ENCODE data around the gene CDADC1.

CDADC1 gene

DNA sequence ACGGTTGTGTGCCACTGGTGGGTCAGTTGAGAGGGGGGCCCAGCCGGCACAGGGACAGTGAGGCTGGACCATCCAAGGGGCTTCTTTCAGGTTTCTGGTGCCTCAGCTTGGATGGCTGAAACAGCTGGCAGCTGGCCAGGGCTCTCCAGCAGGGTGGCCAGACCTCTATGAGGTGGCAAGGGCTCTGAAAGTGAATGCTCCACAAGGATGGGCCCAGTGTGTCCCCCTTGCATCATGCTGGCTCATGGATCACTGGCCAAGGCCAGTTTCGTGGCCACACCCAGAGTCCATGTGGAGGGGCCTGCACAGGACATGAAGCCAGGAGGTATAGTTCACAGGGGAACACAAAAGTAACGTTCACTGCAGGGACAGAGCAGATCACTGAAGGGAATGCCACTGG lies 49.6 kb downstream of the CDADC1 start:
- DNase-seq: no peak

DNA sequence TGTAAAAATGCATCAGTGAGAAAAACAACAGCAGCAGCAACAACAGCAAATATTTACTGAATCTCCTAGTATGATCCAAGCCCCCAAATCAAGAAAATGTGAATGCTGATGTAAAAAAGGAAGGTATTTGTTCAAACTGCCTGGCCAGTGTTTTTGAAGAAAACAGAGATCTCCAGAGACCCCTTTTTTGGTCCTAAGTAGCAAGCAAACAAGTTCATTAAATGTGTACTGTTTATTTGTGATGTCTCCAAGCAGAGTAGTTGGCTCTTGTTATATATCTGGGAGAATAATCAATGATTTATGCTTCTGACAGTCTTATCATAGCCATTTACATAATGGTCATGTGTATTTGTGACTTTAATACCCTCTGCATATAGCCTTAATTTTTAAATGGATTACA lies 50.7 kb downstream of the CDADC1 start:
- no peak for DNase-seq

DNA sequence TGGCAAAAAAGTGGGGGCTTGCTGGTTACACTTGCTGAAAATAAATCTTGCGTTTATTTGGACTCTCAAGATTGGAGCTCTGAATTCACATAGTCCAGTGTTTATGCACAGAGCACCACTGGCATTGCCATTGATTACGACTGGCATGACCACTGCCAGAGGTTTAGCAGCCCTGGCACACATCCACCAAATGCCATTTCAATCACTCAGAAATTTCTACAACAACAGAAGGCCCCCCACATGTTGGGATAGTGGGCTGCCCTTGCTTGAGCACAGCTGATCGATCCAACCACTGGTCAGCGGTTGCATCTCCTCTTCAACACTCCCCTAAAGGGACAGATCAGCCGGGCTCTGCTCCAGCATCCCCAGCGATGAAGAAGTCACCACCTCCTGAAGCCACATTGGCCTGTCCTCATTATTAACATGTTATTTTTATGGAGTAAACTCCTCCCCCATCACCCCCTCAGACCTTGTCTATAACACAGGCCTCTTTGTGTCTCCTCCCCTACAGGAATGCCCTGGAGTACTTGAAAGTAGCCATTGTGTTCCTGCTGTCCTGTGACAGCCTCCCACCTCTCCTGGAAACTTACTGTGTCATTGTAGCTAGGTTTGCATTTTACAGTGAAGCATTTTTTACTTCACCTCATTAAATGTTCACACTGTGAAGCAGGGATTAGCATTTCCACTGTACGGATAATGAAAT lies 51.3 kb downstream of the CDADC1 start:
- DNase-seq: no peak

DNA sequence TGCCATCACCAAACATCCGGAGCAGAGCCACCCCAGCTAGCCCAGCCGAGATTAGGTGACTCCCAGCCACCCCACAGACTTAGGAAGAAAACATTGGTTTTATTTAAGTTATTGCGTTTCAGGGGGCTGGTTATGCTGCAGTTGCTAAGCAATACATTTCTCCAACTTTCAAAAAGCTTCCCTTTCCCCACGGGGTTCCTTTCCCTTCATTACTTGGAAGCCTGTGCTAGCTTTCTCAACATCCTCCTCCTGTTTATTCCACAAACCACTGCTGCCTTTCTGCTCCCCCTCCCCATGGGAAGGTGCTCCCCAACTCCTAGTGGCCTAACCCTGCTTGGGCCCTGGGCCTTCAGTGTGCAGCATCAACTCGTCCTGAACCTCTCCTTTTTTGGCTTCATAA lies 52.6 kb downstream of the CDADC1 start:
- DNase-seq: no peak

DNA sequence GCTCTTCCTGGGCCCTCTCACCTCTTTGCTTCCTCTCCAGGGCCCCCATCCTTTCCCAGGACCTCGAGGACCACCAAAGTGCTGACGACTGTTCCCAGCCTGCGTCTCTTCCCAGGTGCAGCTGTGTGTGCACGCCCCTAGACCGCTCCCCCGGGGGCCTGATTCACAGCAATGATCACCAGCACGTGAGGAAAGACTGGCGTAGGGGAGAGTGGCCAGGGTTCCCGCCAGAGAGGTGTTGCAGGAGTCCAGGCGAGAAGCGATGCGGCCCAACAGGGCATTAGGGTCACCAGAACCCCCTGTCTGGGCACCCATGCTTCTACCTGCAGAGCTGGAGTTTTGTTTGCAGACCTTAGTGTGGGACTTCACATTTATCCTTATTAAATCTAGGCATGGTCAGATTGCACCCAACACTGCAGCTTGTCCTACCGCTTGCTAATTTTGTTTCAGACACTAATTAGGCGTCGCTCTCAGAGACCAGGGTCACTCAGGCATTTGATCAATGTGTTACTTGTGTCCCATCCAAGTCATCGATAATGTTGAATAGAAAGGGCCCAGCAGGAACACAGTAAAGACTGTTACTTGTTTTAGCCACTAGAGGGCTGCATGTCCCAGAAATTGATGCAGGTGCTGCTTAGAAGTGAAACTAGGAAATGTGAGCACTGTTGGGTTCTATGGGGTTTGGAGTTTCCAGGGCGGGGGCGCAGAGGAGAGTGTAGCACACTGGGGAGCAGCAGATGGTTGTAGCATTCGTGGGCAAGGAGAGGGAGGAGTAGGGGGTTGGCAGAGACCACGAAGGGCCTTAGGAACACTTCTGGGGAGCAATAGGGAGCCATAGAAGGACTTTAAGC lies 53.2 kb downstream of the CDADC1 start:
- DNase-seq: peak; percentile 73 to 74

DNA sequence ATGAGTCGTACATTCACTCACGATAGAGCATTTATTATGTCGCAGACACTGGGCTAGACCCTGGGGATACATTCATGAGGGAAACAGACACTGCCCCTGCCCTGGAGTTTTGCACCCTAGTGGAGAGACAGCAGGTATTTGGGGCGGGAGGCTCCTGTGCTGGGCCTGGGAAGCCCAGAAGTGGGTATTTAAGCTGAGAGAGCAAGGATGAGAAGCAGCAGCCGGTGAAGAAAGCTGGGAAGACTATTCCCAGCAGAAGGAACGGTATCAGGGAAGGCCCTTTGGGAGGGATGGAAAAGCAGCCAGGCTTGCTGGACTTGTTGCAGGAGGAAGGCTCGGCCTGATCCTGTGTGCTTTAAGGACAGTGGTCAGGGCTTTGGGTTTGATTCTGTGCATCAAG lies 54.5 kb downstream of the CDADC1 start:
- no peak for DNase-seq

DNA sequence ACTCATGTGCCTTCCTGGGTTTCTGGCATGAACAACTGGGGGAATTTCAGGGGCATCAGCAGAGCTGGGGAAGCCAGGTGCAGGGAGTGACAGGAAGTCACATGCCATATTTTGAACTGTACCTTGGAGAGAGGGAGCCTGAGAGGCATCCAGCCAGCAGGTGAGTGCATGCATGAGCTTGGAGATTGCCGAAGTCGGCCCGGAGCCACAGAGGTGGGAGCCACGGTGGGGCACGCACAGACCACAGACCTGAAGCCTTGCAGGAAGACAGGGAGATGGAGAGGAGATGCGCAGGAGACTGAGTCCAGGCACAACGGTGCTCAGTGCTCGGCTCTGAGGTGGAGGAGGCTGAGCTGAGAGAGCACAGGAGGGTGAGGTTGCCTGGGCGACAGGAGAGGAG lies 55.1 kb downstream of the CDADC1 start:
- DNase-seq: no peak

DNA sequence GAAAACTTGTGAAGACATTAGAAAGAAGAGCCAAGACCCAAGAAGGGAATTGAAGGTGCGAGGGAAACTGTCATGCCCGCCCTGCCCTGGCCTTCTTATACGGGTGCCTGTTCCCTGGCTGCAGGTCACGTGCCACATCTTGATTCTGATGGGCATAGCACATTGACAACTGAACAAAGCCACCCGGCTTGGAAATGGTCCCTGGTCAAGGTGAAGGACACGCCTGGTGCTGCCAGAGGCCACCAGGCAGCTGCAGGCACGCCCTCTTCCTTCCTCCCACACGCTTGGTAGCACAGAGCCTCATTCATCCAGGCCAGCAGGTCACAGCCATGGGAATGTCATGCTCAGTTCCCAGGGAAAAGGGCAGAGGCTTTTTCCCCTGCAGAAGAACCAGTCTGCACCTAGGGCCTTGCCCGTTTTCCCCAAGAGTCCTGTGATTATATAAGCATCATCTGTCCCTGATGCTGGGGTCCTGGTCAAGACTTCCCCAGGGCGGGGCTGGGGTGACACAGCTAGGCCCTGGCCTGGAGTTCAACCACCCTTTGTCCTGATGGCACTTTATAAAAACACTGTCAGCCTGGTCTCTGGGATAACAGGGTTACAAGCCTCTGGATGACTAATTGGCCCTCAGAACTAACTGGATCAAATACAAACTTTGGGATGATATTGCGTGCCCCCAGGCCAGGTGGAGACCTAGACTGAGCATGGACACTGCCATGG lies 56.0 kb downstream of the CDADC1 start:
- DNase-seq: no peak

DNA sequence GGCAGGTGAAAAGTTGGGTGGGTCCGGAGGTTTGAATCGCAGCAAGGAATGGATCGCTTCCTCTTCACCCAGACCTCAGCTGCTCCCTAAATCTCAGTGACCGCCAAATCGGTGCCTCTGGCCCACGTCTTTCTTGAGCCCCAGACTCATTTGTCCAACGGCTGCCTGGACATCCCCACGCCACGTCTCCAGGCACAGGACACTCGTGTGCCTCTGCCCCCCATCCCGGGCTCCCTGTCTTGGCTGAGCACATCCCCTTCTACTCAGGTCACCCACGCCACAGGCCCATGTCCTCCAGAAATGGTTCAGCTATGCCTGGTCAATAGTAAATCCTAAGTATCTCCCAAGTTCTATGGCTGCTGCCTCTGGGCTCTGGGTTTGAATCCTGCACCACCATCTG lies 56.6 kb downstream of the CDADC1 start:
- no peak for DNase-seq

DNA sequence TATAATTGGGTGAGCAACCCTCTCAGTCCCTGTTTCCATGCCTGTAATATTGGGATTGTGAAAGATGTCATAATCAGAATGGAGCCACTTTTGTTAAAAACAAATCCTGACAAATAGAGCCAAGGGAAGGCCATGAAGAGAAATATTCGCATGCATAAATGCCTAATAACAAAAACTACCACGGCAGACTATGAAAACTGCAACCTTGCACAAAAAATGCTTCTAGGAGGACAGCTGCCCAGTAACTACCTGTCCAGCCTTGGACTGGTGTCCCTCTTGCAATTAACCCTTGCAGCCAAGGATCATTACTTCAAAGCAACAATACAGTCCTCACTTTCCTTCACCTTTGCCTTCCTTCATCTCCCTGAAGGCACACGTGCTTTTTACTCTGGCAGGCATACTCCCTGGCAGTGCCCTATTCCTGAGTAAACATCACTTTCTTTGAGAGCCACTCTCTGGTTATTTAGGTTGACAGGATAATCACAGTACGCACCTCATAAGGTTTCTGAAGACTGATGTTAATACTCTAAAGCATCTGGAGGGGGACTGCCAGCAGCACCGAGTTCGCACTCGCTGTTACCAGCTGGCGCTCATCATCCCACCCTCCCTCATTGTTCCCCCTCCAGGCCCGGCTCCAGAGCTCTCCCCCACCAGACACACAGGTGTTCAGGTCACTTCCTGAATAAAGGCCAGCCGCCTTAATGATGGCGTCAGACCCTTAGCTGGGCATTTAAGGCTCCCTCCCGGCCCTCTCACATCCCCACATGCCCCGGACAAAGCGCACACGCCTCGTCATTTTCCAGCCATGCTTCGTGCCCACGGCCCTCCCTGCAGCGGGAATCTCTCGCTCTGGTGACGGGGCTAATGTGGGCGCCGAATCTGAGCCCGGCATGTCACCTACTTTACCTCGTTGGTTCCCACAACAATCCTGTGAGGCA lies 57.3 kb downstream of the CDADC1 start:
- DNase-seq: no peak

DNA sequence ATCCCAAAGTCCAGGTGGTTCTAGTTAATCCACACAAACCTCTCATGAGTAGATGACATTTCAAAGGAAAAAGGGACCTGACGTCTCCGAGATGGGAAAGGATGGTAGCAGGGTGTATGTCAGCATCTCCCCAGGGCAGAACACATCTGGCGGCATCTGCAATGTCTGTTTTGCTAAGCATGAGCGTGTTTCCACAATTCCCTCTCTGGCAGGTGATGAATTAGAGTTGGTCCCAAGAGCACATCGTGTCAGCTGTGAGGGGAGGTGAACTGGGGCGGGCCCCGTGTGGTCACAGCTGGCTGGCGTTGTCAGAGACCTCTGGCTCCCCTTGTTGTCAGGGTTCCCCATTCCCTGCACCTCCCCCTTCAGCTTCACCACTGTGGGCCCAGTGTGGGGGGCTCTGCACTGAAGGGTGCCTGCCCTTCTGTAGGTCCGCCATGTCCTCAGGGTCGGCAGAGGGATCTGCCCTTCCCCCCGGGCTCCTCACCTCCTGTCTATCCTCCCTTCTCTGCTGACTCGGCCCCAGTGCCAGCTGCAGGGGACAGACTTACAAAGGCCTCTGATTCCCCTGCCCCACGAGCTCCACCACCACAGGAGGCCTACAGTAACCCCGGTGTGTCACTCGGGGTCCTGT lies 58.2 kb downstream of the CDADC1 start:
- no peak for DNase-seq

DNA sequence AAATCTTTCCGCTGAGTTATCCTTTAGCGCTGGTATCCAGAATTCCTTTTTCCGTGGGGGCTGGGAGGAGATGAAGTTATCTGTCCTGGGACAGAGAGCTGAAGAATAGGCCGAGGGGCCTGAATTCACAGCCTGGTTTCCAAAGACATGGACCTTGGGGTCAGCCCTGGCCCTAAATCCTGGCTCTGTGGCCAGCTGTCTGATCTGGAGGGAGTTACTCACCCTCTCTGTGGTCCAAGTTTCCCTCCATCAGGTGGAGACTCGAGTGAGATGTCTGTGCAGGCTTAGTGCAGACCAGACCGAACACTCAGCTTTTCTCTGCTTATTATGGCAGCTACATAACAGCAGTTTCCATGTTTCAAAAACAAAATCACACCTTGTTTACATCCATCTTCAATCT lies 59.6 kb downstream of the CDADC1 start:
- no peak for DNase-seq

DNA sequence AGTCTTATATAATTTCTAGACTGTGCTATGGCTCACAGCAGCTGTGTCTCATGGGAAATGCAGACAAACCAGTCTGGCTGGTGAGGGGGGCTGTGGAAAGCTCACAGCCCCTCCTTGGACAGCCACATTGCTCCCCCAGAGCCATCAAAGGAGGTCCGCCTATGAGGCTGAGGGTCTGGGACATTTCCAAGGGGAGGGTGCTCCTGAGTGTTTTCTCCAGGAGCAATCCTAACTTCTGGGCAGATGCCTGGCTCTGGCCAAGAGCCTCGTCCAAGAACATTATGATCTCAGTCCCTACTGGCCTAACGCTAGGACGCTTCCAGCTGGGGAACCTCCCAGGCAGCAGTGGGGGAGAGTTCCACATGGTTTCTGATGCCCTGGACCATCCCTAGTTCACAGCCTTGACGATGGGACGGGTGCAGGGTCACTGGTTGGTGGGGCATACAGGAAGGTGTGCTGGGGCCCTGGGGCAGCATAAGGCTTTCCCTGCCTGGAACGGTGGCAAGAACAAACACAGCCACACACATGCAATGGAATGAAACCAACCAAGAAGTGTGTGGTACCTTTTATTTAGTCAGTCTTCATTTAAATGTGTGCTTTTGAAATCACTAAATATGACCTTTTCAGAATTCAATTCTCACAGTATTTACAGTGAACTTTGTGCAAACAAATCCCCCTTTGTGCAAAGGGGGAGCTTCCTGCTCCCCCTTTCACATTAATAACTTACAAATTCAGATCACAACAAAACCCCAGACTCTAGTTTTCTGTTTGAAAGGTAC lies 60.6 kb downstream of the CDADC1 start:
- DNase-seq: no peak

DNA sequence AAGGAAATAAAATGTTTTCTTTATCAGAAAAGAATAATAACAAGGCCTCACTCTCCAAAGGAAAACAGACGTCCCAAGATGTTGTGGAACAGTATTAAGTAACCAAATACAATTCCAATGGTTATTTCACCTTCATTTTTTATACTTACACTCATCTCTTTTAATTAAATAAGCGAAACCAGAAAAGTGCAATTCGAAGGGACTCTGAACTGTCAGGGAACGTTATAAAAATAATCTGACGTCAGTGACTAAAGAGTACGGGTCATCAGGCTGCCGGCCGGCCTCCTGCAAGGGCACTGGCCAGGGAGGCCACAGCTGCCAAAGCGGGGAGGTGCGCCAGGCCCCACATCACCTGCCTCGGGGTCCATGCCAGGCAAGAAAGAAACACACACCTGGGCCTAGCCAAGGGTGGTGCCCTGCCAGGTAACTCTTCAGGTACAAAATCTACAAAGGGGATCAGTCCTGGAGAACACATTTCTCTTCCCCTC lies 61.2 kb downstream of the CDADC1 start:
- no peak for DNase-seq

DNA sequence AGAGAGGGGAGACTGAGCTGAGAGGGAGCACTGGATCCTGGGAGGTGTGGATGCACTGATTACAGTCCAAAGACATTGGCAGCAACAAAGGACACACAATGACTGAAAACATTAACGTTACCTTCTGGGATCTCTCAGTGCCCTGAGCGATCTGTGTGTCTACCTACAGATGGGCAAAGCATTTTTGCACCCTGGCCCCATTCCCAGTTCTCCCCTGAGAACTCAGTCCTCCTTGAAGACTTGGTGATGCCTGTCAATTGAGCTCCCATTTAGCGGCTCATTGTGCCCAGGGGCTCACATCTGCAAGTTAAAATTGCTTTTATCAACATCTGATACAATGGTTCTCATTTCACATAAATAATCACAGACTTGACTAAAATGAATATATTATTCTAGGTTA lies 62.5 kb downstream of the CDADC1 start:
- DNase-seq: no peak

DNA sequence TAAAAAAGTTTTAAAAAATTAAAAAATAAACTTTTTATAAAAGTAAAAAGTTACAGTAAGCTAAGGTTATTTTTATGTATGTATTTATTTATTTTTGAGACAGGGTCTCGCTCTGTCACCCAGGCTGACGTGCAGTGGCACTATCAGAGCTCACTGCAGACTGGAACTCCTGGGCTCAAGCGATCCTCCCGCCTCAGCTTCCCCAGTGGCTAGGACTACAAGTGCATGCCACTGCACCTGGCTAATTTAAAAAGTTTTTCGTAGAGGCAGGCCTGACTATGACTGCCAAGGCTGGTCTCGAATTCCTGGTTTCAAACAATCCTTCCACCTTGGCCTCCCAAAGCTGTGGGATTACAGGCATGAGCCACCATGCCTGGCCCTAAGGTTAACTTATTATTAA lies 64.1 kb downstream of the CDADC1 start:
- no peak for DNase-seq

DNA sequence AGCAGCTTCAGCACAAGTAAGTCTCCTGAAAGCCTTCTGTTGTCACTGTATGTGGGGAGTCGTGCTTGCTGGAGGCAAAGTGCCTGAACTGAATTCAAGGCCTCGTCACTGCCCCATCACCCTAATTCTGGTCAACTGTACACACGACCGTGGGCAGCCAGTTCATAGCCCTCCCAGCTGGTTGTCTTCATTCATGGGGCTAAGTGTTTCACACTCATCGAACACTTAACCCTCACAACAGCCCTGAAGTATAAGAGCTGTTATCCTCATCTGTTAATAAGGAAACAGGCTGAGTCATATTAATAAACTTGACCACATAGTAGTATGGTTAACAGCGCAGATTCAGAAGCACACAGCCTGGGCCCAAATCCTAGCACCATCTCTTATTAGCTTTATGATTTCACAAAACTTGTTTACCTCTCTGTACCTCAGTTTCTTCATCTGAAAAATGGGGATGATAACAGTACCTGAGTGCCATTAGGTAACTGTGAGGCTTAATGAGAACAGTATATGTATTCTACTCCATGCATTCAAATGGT lies 66.7 kb downstream of the CDADC1 start:
- DNase-seq: no peak

DNA sequence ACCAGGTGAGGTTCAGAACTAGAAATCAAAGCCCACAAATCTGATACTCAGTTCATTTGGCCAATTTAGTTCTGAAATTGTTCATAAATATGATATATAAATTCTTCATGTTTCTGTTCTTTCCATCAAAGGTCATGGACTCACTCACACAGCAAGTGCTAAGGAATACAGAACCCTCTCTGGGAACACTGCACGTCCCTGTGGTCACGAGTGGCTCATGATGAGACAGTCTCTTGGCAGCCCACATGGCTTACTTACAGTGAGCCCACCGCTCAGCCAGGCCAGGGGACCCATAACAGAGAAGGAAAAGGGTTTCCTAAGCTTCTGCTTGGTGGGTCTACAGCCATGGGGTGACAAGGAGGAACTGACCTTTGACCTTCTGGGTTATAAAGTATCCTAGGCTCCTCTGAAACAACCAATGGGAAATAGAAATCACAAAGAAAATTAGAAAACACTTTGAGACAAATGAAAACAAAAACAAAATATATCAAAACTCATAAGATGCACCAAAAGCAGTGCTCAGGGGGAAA lies 67.4 kb downstream of the CDADC1 start:
- no peak for DNase-seq

DNA sequence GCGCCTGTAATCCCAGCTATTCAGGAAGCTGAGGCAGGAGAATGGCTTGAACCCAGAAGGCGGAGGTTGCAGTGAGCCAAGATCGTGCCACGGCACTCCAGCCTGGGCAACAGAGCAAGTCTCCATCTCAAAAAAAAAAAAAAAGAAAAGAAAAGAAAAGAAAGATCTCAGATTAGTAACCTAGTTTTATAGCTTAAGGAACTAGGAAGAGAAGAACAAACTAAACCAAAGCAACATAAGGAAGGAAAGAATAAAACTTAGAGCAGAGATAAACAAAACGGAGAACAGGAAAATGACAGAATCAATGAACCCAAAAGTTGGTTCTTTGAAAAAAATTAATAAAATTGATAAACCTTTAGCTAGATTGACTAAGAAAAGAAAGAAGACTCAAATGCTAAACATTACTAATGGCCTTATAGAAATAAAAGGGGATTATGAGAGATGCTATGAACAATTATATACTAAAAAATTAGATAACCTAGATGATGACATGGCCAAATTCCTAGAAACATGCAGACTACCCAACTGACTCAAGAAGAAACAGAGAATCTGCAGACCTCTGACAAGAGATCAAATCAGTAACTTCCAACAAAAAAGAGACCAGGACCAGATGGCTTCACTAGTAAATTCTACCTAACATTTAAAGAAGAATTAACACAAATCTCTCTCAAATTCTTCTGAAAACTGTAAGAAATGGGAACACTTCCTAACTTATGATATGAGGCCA lies 68.2 kb downstream of the CDADC1 start:
- no peak for DNase-seq

DNA sequence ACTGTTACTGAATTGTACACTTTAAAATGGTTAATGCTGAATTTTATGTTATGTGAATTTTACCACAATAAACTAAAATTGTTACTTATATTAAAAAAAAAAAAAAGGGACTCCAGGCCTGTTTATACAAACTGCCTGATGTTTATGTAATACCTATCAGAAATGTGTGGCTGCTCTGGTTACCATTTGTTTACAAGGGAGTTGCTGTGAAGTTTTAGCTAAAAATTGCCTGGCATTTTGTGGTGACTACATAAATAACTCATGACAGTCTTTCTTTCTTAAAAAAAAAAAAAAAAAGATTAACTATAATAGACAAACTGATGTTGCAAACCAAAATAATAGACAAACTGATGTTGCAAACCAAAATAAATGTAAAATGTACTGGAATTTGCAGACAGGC lies 71.8 kb downstream of the CDADC1 start:
- DNase-seq: no peak

Measured in activated CD4-positive, alpha-beta T cell treated with anti-CD3 and anti-CD28 coated beads for 4 hours (primary cell).